Fibroblast of skin of left biceps (primary cell): Measurements from ENCODE around the gene RYR3.
"Not testable (repeated sequence)": the region's sequence is repeated elsewhere in the genome, so short reads cannot be mapped to it uniquely, and the experiment has no call there.

Experiments
- DNase-seq, 2 experiments: peaks; one replicate each; pipeline ENCODE4 v3.0.0-alpha.2; 2013; ENCODE audit warnings: low read depth in 2 of 2

RYR3 gene

GRCh38 chr15:33577911-33578310, 267.1 kb downstream of the RYR3 start:
- DNase-seq = not testable (repeated sequence)

- no peak for DNase-seq
Observed at GRCh38 chr15:33580526-33580925, 269.8 kb downstream of the RYR3 start.

GRCh38 chr15:33581032-33581431, 270.3 kb downstream of the RYR3 start:
- no peak for DNase-seq

- no peak for DNase-seq
Observed at GRCh38 chr15:33584797-33585196, 274.0 kb downstream of the RYR3 start.

- DNase-seq = no peak
Observed at GRCh38 chr15:33586786-33587697, 276.3 kb downstream of the RYR3 start.

- no peak for DNase-seq
Observed at GRCh38 chr15:33587773-33588172, 277.0 kb downstream of the RYR3 start.

GRCh38 chr15:33592864-33593263, 282.1 kb downstream of the RYR3 start:
- no peak for DNase-seq

- not testable (repeated sequence) for DNase-seq
Observed at GRCh38 chr15:33598382-33598781, 287.6 kb downstream of the RYR3 start.

- no peak for DNase-seq
Observed at GRCh38 chr15:33600212-33600611, 289.4 kb downstream of the RYR3 start.

GRCh38 chr15:33601461-33601860, 290.7 kb downstream of the RYR3 start:
- no peak for DNase-seq

- DNase-seq = no peak
Observed at GRCh38 chr15:33608714-33609113, 297.9 kb downstream of the RYR3 start.

GRCh38 chr15:33612721-33613304, 302.0 kb downstream of the RYR3 start:
- DNase-seq = no peak

- no peak for DNase-seq
Observed at GRCh38 chr15:33616475-33616874, 305.7 kb downstream of the RYR3 start.

- DNase-seq = no peak
Observed at GRCh38 chr15:33618350-33618749, 307.6 kb downstream of the RYR3 start.

GRCh38 chr15:33621141-33621540, 310.4 kb downstream of the RYR3 start:
- DNase-seq = no peak

- no peak for DNase-seq
Observed at GRCh38 chr15:33623010-33623409, 312.2 kb downstream of the RYR3 start.

GRCh38 chr15:33624439-33624838, 313.7 kb downstream of the RYR3 start:
- DNase-seq = no peak

GRCh38 chr15:33629647-33630046, 318.9 kb downstream of the RYR3 start:
- no peak for DNase-seq

- DNase-seq = no peak
Observed at GRCh38 chr15:33636234-33636633, 325.5 kb downstream of the RYR3 start.

GRCh38 chr15:33636958-33637357, 326.2 kb downstream of the RYR3 start:
- DNase-seq = no peak

GRCh38 chr15:33638453-33638852, 327.7 kb downstream of the RYR3 start:
- DNase-seq = no peak

GRCh38 chr15:33639051-33639450, 328.3 kb downstream of the RYR3 start:
- no peak for DNase-seq

GRCh38 chr15:33639456-33639855, 328.7 kb downstream of the RYR3 start:
- no peak for DNase-seq
